Activated CD8-positive, alpha-beta memory T cell treated with anti-CD3 and anti-CD28 coated beads for 48 hours (primary cell): Measurements from ENCODE around the gene IL19.
"Not testable (repeated sequence)": the region's sequence is repeated elsewhere in the genome, so short reads cannot be mapped to it uniquely, and the experiment has no call there.

Experiments used
- DNase-seq, 3 experiments: peaks; one replicate each; pipeline ENCODE4 v3.0.0-alpha.2; 2020; ENCODE audit warnings: low read depth in 2 of 3, low spot score in 2 of 3

The IL19 gene

GRCh38 chr1:206739411-206740076 lies 31.0 kb upstream of the IL19 start:
- DNase-seq = no peak

- no peak for DNase-seq
These were observed 29.4 kb upstream of the IL19 start for GRCh38 chr1:206741142-206741701.

GRCh38 chr1:206742719-206743383 lies 27.7 kb upstream of the IL19 start:
- no peak for DNase-seq

- DNase-seq = no peak
These were observed 25.9 kb upstream of the IL19 start for GRCh38 chr1:206744683-206745082.

GRCh38 chr1:206745301-206745700 lies 25.3 kb upstream of the IL19 start:
- no peak for DNase-seq

GRCh38 chr1:206748348-206749030 lies 22.1 kb upstream of the IL19 start:
- no peak for DNase-seq

GRCh38 chr1:206751891-206752290 lies 18.7 kb upstream of the IL19 start:
- DNase-seq = no peak

- no peak for DNase-seq
These were observed 18.1 kb upstream of the IL19 start for GRCh38 chr1:206752481-206752880.

- DNase-seq = no peak
These were observed 17.4 kb upstream of the IL19 start for GRCh38 chr1:206753141-206753540.

- no peak for DNase-seq
These were observed 16.6 kb upstream of the IL19 start for GRCh38 chr1:206754011-206754410.

- no peak for DNase-seq
These were observed 12.9 kb upstream of the IL19 start for GRCh38 chr1:206757524-206758266.

- no peak for DNase-seq
These were observed 10.0 kb upstream of the IL19 start for GRCh38 chr1:206760590-206760989.

- DNase-seq = no peak
These were observed 9.3 kb upstream of the IL19 start for GRCh38 chr1:206761159-206761768.

GRCh38 chr1:206762741-206763364 lies 7.7 kb upstream of the IL19 start:
- not testable (repeated sequence) for DNase-seq

- DNase-seq = not testable (repeated sequence)
These were observed 4.8 kb upstream of the IL19 start for GRCh38 chr1:206765771-206766170.

GRCh38 chr1:206766251-206766856 lies 4.2 kb upstream of the IL19 start:
- DNase-seq = peak in 1 of 3 experiments; percentile 55

GRCh38 chr1:206768472-206769303 lies 1.9 kb upstream of the IL19 start:
- DNase-seq = no peak

- peak in 1 of 3 experiments; percentile 54 for DNase-seq
These were observed 1.3 kb upstream of the IL19 start for GRCh38 chr1:206769304-206769731.

- DNase-seq = no peak
These were observed 742 bp downstream of the IL19 start for GRCh38 chr1:206771338-206771692.
